HCT116 (cell line): ENCODE results near the gene RPS16. TPM values are rescaled to one million over a fixed set of nuclear protein-coding genes. Genes with fewer than 3 reads are reported as not detected.

Experiments
- ATAC-seq: fragments of 200-7000 bp; cut with Tn5 transposase; 2 replicates; pipeline ENCODE4 v1.9.1; 2020; ENCODE audit warnings: mild to moderate bottlenecking, moderate library complexity
- BruUV-seq: library from RNA; stranded (reverse); fragments of 400-500 nt; replicated peaks from 2 replicates; lab custom pipeline; 2021; lab: Mats Ljungman, UMichigan
- CTCF ChIA-PET: fragments of 300-600 bp; sonication (Branson Sonifier 250); formaldehyde crosslinking; loops from one replicate; lab custom pipeline; 2021; ENCODE audit warnings: antibody characterized with exemption; lab: Charles Lee
- POLR2A ChIA-PET: fragments of 300-600, 350-600 bp; sonication (Branson Sonifier 250); formaldehyde crosslinking; loops from one replicate; lab custom pipeline; 2021; ENCODE audit warnings: antibody characterized with exemption; lab: Charles Lee
- RAD21 ChIA-PET, 2 experiments: fragments of 300-600 bp; sonication (Branson Sonifier 250); formaldehyde crosslinking; loops; one replicate each; lab custom pipeline; 2023; ENCODE audit warnings: low total read pairs in 2 of 2; ENCODE audit not compliant: uncharacterized antibody in 2 of 2, unreplicated experiment in 2 of 2, low non-redundant PET in 1 of 2; lab: Charles Lee
- DNase-seq: peaks from one replicate; pipeline ENCODE4 v3.0.0-alpha.2; 2010; ENCODE audit warnings: low read depth, low spot score
- H2AFZ ChIP-seq: fragments of 200-600 bp; shearing (Covaris generic), sonication (generic); 2 replicates; pipeline ENCODE4 v1.6.1; 2017; ENCODE audit warnings: low read depth, mixed run types, mixed read lengths, antibody characterized with exemption, low read length; ENCODE audit not compliant: poor library complexity, severe bottlenecking
- H3K27ac ChIP-seq: 2 replicates; pipeline ENCODE4 v1.5.1; 2012; ENCODE audit warnings: low read depth, low read length
- H3K27me3 ChIP-seq: fragments of 200-600 bp; sonication (generic); 2 replicates; pipeline ENCODE4 v1.6.1; 2016; ENCODE audit warnings: mixed run types, low read length, mixed read lengths; ENCODE audit not compliant: insufficient read depth
- H3K36me3 ChIP-seq, 2 experiments: fragments of 200-500 bp in 1 of 2; fragments of 200-600 bp in 1 of 2; sonication (Bioruptor generic) in 1 of 2; sonication (generic) in 1 of 2; 2 replicates each; pipeline versions ENCODE4 v1.5.1 to v1.6.1; 2014 to 2016; ENCODE audit warnings: low read length in 2 of 2, inconsistent platforms in 1 of 2, mixed read lengths in 1 of 2, mixed run types in 1 of 2; ENCODE audit not compliant: insufficient read depth in 2 of 2, control insufficient read depth in 1 of 2
- H3K4me1 ChIP-seq, 2 experiments: fragments of 200-600 bp in 1 of 2; sonication (generic) in 1 of 2; 2 replicates each; pipeline versions ENCODE4 v1.5.1 to v1.6.1; 2012 to 2017; ENCODE audit warnings: low read length in 2 of 2, inconsistent platforms in 1 of 2, mild to moderate bottlenecking in 1 of 2, mixed read lengths in 1 of 2, mixed run types in 1 of 2, moderate library complexity in 1 of 2; ENCODE audit not compliant: insufficient read depth in 2 of 2, control insufficient read depth in 1 of 2
- H3K4me2 ChIP-seq: fragments of 200-600 bp; sonication (generic); 2 replicates; pipeline ENCODE4 v1.6.1; 2017; ENCODE audit warnings: mixed run types, low read length, mixed read lengths
- H3K4me3 ChIP-seq, 2 experiments: fragments of 200-600 bp in 1 of 2; sonication (generic) in 1 of 2; replicated peaks in 1 of 2; 2 replicates each; pipeline ENCODE4 v1.5.1; 2011 to 2016; ENCODE audit warnings: low read length in 2 of 2, control low read depth in 1 of 2, low read depth in 1 of 2, mild to moderate bottlenecking in 1 of 2, mixed read lengths in 1 of 2, mixed run types in 1 of 2
- H3K79me2 ChIP-seq: fragments of 200-600 bp; sonication (generic); 2 replicates; pipeline ENCODE4 v1.6.1; 2017; ENCODE audit warnings: mild to moderate bottlenecking, mixed run types, low read length, moderate library complexity, mixed read lengths; ENCODE audit not compliant: insufficient read depth
- H3K9ac ChIP-seq: fragments of 200-600 bp; sonication (generic); 2 replicates; pipeline ENCODE4 v1.6.1; 2016; ENCODE audit warnings: low read length, mixed read lengths
- H3K9me2 ChIP-seq: fragments of 200-600 bp; sonication (generic), shearing (Covaris generic); 2 replicates; pipeline ENCODE4 v1.6.1; 2017; ENCODE audit warnings: mixed run types, mild to moderate bottlenecking, moderate library complexity; ENCODE audit not compliant: insufficient read depth
- H3K9me3 ChIP-seq, 2 experiments: fragments of 200-500 bp in 1 of 2; fragments of 200-600 bp in 1 of 2; sonication (Bioruptor generic) in 1 of 2; sonication (generic) in 1 of 2; 2 replicates each; pipeline ENCODE4 v1.6.1; 2014 to 2017; ENCODE audit warnings: low read length in 2 of 2, mixed read lengths in 2 of 2, inconsistent platforms in 1 of 2, low read depth in 1 of 2, mild to moderate bottlenecking in 1 of 2, mixed run types in 1 of 2, moderate library complexity in 1 of 2; ENCODE audit not compliant: control insufficient read depth in 1 of 2, insufficient read depth in 1 of 2
- H4K20me1 ChIP-seq: fragments of 200-600 bp; sonication (generic), shearing (Covaris generic); 2 replicates; pipeline ENCODE4 v1.6.1; 2017; ENCODE audit warnings: mixed run types, mild to moderate bottlenecking, moderate library complexity; ENCODE audit not compliant: insufficient read depth
- CBX3 ChIP-seq: IDR thresholded peaks from 2 replicates; pipeline ENCODE4 v1.6.1; 2012; ENCODE audit warnings: low read depth
- FOSL1 ChIP-seq: IDR thresholded peaks from 2 replicates; pipeline ENCODE4 v1.6.1; 2012; ENCODE audit warnings: low read depth
- JUND ChIP-seq: IDR thresholded peaks from 2 replicates; pipeline ENCODE4 v1.6.1; 2012
- POLR2A ChIP-seq: IDR thresholded peaks from 2 replicates; pipeline ENCODE4 v1.7.0; 2011; ENCODE audit warnings: borderline replicate concordance; ENCODE audit not compliant: insufficient read depth, insufficient read length; ENCODE audit errors: extremely low read depth
- SIN3A ChIP-seq: IDR thresholded peaks from 2 replicates; pipeline ENCODE4 v1.6.1; 2012; ENCODE audit warnings: low read depth
- SP1 ChIP-seq: IDR thresholded peaks from 2 replicates; pipeline ENCODE4 v1.6.1; 2012; ENCODE audit warnings: low read depth
- SRF ChIP-seq: IDR thresholded peaks from 2 replicates; pipeline ENCODE4 v1.6.1; 2012; ENCODE audit warnings: low read depth
- TCF7L2 ChIP-seq: IDR thresholded peaks from 2 replicates; pipeline ENCODE4 v1.7.0; 2011; ENCODE audit warnings: borderline replicate concordance, inconsistent platforms; ENCODE audit not compliant: insufficient read depth, insufficient read length; ENCODE audit errors: extremely low read depth
- YY1 ChIP-seq: IDR thresholded peaks from 2 replicates; pipeline ENCODE4 v1.6.1; 2011; ENCODE audit warnings: low read length, low read depth, moderate library complexity, mild to moderate bottlenecking; ENCODE audit not compliant: insufficient replicate concordance; ENCODE audit errors: extremely low read depth
- ZNF274 ChIP-seq: fragments of 200-500 bp; sonication (Bioruptor generic); IDR thresholded peaks from 2 replicates; pipeline ENCODE4 v1.6.1; 2014; ENCODE audit warnings: mild to moderate bottlenecking, low read depth, low read length, inconsistent platforms
- intact Hi-C: fragments of 100-400 bp; cut with micrococcal nuclease; formaldehyde crosslinking; loops from 2 replicates; pipeline ENCODE4 v1.10.0; 2022
- total RNA-seq: library from RNA; stranded (reverse); gene quantifications from one replicate; pipeline ENCODE4 v1.2.1, GENCODE V29; 2021; ENCODE audit not compliant: unreplicated experiment
- TF ChIP-seq, protein P1 (sequence below): IDR thresholded peaks from 2 replicates; pipeline ENCODE4 v1.6.1; 2012
- TF ChIP-seq, protein P2 (sequence below), 3 experiments: fragments of 200-600 bp in 1 of 3; sonication (generic) in 1 of 3; IDR thresholded peaks in 2 of 3; conservative IDR thresholded peaks in 1 of 3; 2 replicates each; pipeline ENCODE4 v1.5.1; 2012 to 2017; ENCODE audit warnings: low read depth in 2 of 3, low read length in 2 of 3, antibody characterized with exemption in 1 of 3, borderline replicate concordance in 1 of 3, control low read depth in 1 of 3, mild to moderate bottlenecking in 1 of 3, mixed read lengths in 1 of 3, mixed run types in 1 of 3, moderate library complexity in 1 of 3; ENCODE audit not compliant: insufficient read depth in 1 of 3
- TF ChIP-seq, protein P3 (sequence below): IDR thresholded peaks from 2 replicates; pipeline ENCODE4 v1.6.1; 2012; ENCODE audit warnings: low read depth
- TF ChIP-seq, protein P4 (sequence below): IDR thresholded peaks from 2 replicates; pipeline ENCODE4 v1.6.1; 2011; ENCODE audit warnings: mild to moderate bottlenecking, low read length, moderate library complexity; ENCODE audit not compliant: insufficient replicate concordance; ENCODE audit errors: extremely low read depth

The RPS16 gene
- total RNA-seq, 1 experiment from 2014 or later: 3,365 TPM

DNA sequence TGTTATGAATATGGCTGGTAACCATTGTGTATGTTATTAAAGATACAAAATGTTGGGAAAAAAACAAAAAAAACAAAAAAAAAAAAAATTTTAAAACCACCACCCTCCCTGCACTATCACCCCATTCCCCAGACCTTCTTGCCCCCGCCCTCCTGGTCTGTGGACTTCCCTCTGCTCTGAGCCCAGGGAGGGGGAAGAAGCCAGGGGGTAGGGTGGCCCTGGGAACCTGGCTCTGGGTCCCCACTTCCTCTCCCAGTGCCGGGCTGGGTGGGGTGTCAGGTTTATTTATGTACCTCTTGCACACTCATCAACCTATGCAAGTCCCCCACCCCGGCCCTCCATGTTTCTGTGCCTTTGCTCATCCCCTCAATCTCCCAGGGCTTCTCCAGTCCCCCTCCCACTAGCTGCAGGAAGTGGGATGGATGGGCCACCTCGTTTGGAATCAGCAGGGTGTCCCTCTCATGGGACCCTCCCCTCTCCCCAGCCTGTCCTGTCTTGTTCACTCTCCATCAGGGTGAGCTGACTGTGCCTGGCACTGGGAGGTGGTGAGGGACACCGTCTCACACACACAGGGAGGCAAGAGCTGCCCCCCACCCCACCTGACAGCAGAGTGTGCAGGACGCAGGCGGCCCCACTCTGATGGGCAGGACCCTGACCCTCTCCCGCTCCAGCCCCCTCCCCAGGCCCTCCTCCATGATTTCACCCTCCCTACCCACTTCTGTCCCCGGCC lies 50.7 kb downstream of the RPS16 start:
- DNase-seq (no peak), ATAC-seq (no peak)
- intact Hi-C loops: no loop called here
- Histone ChIP-seq H3K4me1 (peaks cover 4 to 7% of the 10 kb centered on the region in 2 experiments; a peak in 3 of 4 replicates), H3K9me2 (no peaks in the 10 kb centered on the region), H3K4me3 (no peak overlapping the region), H3K79me2 (peaks cover 12% of the 10 kb centered on the region), H3K9me3 (no peaks in the 10 kb centered on the region), H4K20me1 (no peaks in the 10 kb centered on the region), H3K36me3 (peaks cover 54% of the 10 kb centered on the region in 2 experiments; a peak in 3 of 4 replicates), H2AFZ (no peak overlapping the region), H3K4me2 (no peak overlapping the region), H3K9ac (no peak overlapping the region), H3K27ac (no peak overlapping the region; the same call in 1 of the 2 replicates), H3K27me3 (no peaks in the 10 kb centered on the region)
- no TSS peak for BruUV-seq
- ChIA-PET RAD21 (no interaction called here), CTCF (no interaction called here), POLR2A (no interaction called here)
- TF ChIP-seq ZNF274 (no peak), SP1 (no peak), JUND (no peak), CBX3 (no peak), POLR2A (no peak), SRF (no peak), YY1 (no peak), FOSL1 (no peak), TCF7L2 (no peak), SIN3A (no peak)
- TF ChIP-seq, protein P1, sequence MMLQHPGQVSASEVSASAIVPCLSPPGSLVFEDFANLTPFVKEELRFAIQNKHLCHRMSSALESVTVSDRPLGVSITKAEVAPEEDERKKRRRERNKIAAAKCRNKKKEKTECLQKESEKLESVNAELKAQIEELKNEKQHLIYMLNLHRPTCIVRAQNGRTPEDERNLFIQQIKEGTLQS: no peak
- TF ChIP-seq, protein P2, sequence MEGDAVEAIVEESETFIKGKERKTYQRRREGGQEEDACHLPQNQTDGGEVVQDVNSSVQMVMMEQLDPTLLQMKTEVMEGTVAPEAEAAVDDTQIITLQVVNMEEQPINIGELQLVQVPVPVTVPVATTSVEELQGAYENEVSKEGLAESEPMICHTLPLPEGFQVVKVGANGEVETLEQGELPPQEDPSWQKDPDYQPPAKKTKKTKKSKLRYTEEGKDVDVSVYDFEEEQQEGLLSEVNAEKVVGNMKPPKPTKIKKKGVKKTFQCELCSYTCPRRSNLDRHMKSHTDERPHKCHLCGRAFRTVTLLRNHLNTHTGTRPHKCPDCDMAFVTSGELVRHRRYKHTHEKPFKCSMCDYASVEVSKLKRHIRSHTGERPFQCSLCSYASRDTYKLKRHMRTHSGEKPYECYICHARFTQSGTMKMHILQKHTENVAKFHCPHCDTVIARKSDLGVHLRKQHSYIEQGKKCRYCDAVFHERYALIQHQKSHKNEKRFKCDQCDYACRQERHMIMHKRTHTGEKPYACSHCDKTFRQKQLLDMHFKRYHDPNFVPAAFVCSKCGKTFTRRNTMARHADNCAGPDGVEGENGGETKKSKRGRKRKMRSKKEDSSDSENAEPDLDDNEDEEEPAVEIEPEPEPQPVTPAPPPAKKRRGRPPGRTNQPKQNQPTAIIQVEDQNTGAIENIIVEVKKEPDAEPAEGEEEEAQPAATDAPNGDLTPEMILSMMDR (IDR thresholded peaks at IDR 0.05 in 2 of 3, conservative IDR thresholded peaks at IDR 0.05 in 1 of 3; ENCODE audit: borderline replicate concordance in 1 of 3, insufficient read depth in 1 of 3, low read depth in 2 of 3, low read length in 2 of 3): no peak
- TF ChIP-seq, protein P3, sequence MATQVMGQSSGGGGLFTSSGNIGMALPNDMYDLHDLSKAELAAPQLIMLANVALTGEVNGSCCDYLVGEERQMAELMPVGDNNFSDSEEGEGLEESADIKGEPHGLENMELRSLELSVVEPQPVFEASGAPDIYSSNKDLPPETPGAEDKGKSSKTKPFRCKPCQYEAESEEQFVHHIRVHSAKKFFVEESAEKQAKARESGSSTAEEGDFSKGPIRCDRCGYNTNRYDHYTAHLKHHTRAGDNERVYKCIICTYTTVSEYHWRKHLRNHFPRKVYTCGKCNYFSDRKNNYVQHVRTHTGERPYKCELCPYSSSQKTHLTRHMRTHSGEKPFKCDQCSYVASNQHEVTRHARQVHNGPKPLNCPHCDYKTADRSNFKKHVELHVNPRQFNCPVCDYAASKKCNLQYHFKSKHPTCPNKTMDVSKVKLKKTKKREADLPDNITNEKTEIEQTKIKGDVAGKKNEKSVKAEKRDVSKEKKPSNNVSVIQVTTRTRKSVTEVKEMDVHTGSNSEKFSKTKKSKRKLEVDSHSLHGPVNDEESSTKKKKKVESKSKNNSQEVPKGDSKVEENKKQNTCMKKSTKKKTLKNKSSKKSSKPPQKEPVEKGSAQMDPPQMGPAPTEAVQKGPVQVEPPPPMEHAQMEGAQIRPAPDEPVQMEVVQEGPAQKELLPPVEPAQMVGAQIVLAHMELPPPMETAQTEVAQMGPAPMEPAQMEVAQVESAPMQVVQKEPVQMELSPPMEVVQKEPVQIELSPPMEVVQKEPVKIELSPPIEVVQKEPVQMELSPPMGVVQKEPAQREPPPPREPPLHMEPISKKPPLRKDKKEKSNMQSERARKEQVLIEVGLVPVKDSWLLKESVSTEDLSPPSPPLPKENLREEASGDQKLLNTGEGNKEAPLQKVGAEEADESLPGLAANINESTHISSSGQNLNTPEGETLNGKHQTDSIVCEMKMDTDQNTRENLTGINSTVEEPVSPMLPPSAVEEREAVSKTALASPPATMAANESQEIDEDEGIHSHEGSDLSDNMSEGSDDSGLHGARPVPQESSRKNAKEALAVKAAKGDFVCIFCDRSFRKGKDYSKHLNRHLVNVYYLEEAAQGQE: no peak
- TF ChIP-seq, protein P4, sequence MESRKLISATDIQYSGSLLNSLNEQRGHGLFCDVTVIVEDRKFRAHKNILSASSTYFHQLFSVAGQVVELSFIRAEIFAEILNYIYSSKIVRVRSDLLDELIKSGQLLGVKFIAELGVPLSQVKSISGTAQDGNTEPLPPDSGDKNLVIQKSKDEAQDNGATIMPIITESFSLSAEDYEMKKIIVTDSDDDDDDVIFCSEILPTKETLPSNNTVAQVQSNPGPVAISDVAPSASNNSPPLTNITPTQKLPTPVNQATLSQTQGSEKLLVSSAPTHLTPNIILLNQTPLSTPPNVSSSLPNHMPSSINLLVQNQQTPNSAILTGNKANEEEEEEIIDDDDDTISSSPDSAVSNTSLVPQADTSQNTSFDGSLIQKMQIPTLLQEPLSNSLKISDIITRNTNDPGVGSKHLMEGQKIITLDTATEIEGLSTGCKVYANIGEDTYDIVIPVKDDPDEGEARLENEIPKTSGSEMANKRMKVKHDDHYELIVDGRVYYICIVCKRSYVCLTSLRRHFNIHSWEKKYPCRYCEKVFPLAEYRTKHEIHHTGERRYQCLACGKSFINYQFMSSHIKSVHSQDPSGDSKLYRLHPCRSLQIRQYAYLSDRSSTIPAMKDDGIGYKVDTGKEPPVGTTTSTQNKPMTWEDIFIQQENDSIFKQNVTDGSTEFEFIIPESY: no peak
